Endothelial cell of umbilical vein (primary cell): ENCODE measurements around the gene COPS7A. TPM values are rescaled to one million over a fixed set of nuclear protein-coding genes. Genes with fewer than 3 reads are reported as not detected.
A peak's percentile ranks its signal among the peaks of the same experiment; 100 is the strongest.

Source experiments
- BruUV-seq: library from RNA; stranded (reverse); fragments of 400-500 nt; replicated peaks from 2 replicates; lab custom pipeline; 2021; lab: Mats Ljungman, UMichigan
- CTCF ChIA-PET: fragments of 300-600, 350-600 bp; sonication (Branson Sonifier 250); formaldehyde crosslinking; loops from one replicate; lab custom pipeline; 2021; ENCODE audit warnings: antibody characterized with exemption, inconsistent platforms; lab: Charles Lee
- POLR2A ChIA-PET: fragments of 300-600, 350-600 bp; sonication (Branson Sonifier 250); formaldehyde crosslinking; loops from one replicate; lab custom pipeline; 2021; ENCODE audit warnings: antibody characterized with exemption, inconsistent platforms; lab: Charles Lee
- DNase-seq: peaks from one replicate; pipeline ENCODE4 v3.0.0-alpha.2; 2011; ENCODE audit warnings: low read depth, low spot score
- FAIRE-seq: peaks from 2 replicates; lab custom pipeline; 2011; peaks lifted over from hg19 to GRCh38; lab: Jason Lieb, UNC
- H2AFZ ChIP-seq: 2 replicates; pipeline ENCODE4 v1.6.0; 2012; ENCODE audit warnings: low read depth, low read length, control low read depth, inconsistent platforms
- H3K27ac ChIP-seq: 2 replicates; pipeline ENCODE4 v1.5.1; 2011; ENCODE audit warnings: low read depth, mild to moderate bottlenecking, control low read depth, low read length, moderate library complexity; ENCODE audit not compliant: insufficient read depth
- H3K27me3 ChIP-seq, 2 experiments: 2 replicates each; pipeline versions ENCODE4 v1.6.0 to v1.6.1; 2011; ENCODE audit warnings: low read length in 2 of 2, mixed read lengths in 1 of 2; ENCODE audit not compliant: control insufficient read depth in 2 of 2, insufficient read depth in 2 of 2
- H3K36me3 ChIP-seq, 2 experiments: 2 replicates in 1 of 2; 3 replicates in 1 of 2; pipeline ENCODE4 v1.5.1; 2011; ENCODE audit warnings: low read length in 2 of 2, mild to moderate bottlenecking in 1 of 2, moderate library complexity in 1 of 2; ENCODE audit not compliant: control insufficient read depth in 2 of 2, insufficient read depth in 2 of 2; ENCODE audit errors: extremely low read depth in 1 of 2
- H3K4me1 ChIP-seq: 3 replicates; pipeline ENCODE4 v1.5.1; 2011; ENCODE audit warnings: mild to moderate bottlenecking, low read length; ENCODE audit not compliant: control insufficient read depth, insufficient read depth; ENCODE audit errors: extremely low read depth
- H3K4me2 ChIP-seq: 2 replicates; pipeline ENCODE4 v1.6.1; 2011; ENCODE audit warnings: low read length, control low read depth, mixed read lengths; ENCODE audit not compliant: insufficient read depth
- H3K4me3 ChIP-seq, 3 experiments: fragments of 200-600 bp in 1 of 3; sonication (generic), shearing (Covaris generic) in 1 of 3; replicated peaks in 1 of 3; 2 replicates each; pipeline ENCODE4 v1.5.1; 2011 to 2016; ENCODE audit warnings: control low read depth in 3 of 3, low read length in 3 of 3, mild to moderate bottlenecking in 2 of 3, inconsistent platforms in 1 of 3, low read depth in 1 of 3, moderate library complexity in 1 of 3; ENCODE audit not compliant: insufficient read depth in 1 of 3
- H3K79me2 ChIP-seq: 2 replicates; pipeline ENCODE4 v1.6.0; 2012; ENCODE audit warnings: low read length, inconsistent platforms; ENCODE audit not compliant: control insufficient read depth, insufficient read depth
- H3K9ac ChIP-seq: replicated peaks from 2 replicates; pipeline ENCODE3; 2011; ENCODE audit warnings: low read length, control low read depth; ENCODE audit not compliant: insufficient read depth; ENCODE audit errors: extremely low read depth
- H3K9me1 ChIP-seq: replicated peaks from 3 replicates; pipeline ENCODE4 v1.6.0; 2011; ENCODE audit warnings: mild to moderate bottlenecking, low read length; ENCODE audit not compliant: control insufficient read depth, insufficient read depth; ENCODE audit errors: extremely low read depth
- H3K9me3 ChIP-seq: replicated peaks from 2 replicates; pipeline ENCODE4 v1.5.1; 2012; ENCODE audit warnings: low read length, inconsistent platforms; ENCODE audit not compliant: control insufficient read depth, insufficient read depth
- H4K20me1 ChIP-seq: replicated peaks from 2 replicates; pipeline ENCODE3; 2011; ENCODE audit warnings: mild to moderate bottlenecking, low read length; ENCODE audit not compliant: control insufficient read depth, insufficient read depth; ENCODE audit errors: extremely low read depth
- FOS ChIP-seq: IDR thresholded peaks from 2 replicates; pipeline ENCODE4 v1.6.1; 2011; ENCODE audit warnings: mild to moderate bottlenecking, low read length, moderate library complexity, borderline replicate concordance; ENCODE audit not compliant: insufficient read depth
- GATA2 ChIP-seq: IDR thresholded peaks from 2 replicates; pipeline ENCODE4 v1.7.0; 2011; ENCODE audit warnings: low read depth, mild to moderate bottlenecking, moderate library complexity, mixed read lengths, low read length; ENCODE audit not compliant: insufficient read length, insufficient read depth
- JUN ChIP-seq: IDR thresholded peaks from 2 replicates; pipeline ENCODE4 v1.6.1; 2011; ENCODE audit warnings: borderline replicate concordance, low read depth; ENCODE audit not compliant: insufficient read length, insufficient read depth
- MYC ChIP-seq: IDR thresholded peaks from one replicate; pipeline ENCODE4 v1.6.1; 2011; ENCODE audit warnings: mild to moderate bottlenecking, low read depth, low read length
- POLR2A ChIP-seq: IDR thresholded peaks from 2 replicates; pipeline ENCODE4 v1.6.1; 2012; ENCODE audit warnings: low read depth, mild to moderate bottlenecking, control low read depth, low read length
- POLR2AphosphoS5 ChIP-seq: IDR thresholded peaks from 2 replicates; pipeline ENCODE4 v1.6.1; 2012; ENCODE audit warnings: low read depth, mild to moderate bottlenecking, control low read depth, low read length, moderate library complexity; ENCODE audit not compliant: insufficient read depth
- dilution Hi-C: fragments of 300-500 bp; cut with MboI; formaldehyde crosslinking; loops from one replicate; pipeline ENCODE4 v1.15.0; 2019; ENCODE audit warnings: low sequenced_read_pairs; ENCODE audit not compliant: extremely low pct_ligation_motif_present
- intact Hi-C: fragments of 100-400 bp; cut with micrococcal nuclease; formaldehyde crosslinking; loops from one replicate; pipeline ENCODE4 v1.10.0; 2022
- polyA plus RNA-seq, 4 experiments: library from polyadenylated mRNA; depleted of rRNA in 3 of 4; stranded (reverse) in 3 of 4; unstranded in 1 of 4; fragments of >200 nt; gene quantifications; 2 replicates each; pipeline versions ENCODE4 v1.2.1 to v1.2.3, GENCODE V29; 2011 to 2012; ENCODE audit warnings: missing spikeins in 1 of 4
- total RNA-seq: library from RNA; stranded (reverse); gene quantifications from 2 replicates; pipeline ENCODE4 v1.2.3, GENCODE V29; 2021
- TF ChIP-seq, protein P1 (sequence below): IDR thresholded peaks from 2 replicates; pipeline ENCODE4 v1.6.1; 2011; ENCODE audit not compliant: insufficient read depth, insufficient read length
- TF ChIP-seq, protein P2 (sequence below), 2 donors: IDR thresholded peaks; 1 replicate in 1 of 2; 2 replicates in 1 of 2; pipeline ENCODE4 v1.5.1; 2011; ENCODE audit warnings: low read length in 2 of 2, mild to moderate bottlenecking in 2 of 2, moderate library complexity in 2 of 2, control low read depth in 1 of 2, inconsistent platforms in 1 of 2, low read depth in 1 of 2; ENCODE audit not compliant: insufficient read depth in 1 of 2; ENCODE audit errors: extremely low read depth in 1 of 2

The COPS7A gene
- total and polyA plus RNA-seq, 2 donors (not counting 3 experiments of a cell fraction or from before 2014, with no cell fraction given), result 41.1 to 104 TPM

DNA sequence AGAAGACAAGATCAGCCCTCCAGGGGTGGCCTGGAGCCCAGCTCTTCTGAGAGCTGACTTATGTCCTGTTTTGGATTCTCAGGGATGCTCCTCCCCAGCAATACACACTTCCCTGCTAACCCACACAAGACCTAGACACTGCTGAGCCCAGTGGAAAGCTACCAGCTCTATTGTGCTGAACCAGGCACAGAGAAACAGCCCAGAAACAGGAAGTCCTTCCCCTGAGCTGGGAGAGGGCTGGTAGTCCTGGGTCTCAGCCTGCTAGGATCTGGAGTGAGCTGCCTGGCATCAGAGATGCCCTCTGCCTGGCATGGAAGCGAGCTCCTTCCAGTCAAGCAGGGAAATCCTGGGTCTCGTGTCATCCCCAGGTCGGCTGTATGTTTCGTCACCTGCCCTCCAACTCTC lies 47.2 kb downstream of the COPS7A start:
- H2AFZ ChIP-seq, result no peak overlapping the region
- H3K36me3 ChIP-seq, result peaks cover 0 to 29% of the 10 kb centered on the region in 2 experiments
- TF ChIP-seq, protein P1, sequence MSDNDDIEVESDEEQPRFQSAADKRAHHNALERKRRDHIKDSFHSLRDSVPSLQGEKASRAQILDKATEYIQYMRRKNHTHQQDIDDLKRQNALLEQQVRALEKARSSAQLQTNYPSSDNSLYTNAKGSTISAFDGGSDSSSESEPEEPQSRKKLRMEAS, result no peak
- peak; percentile 26 for TF ChIP-seq POLR2AphosphoS5
- no peak for TF ChIP-seq POLR2A
- TF ChIP-seq MYC, result no peak
- H3K79me2 ChIP-seq, result peaks cover 31% of the 10 kb centered on the region
- no peak overlapping the region for H3K4me3 ChIP-seq
- H3K9me1 ChIP-seq, result no peaks in the 10 kb centered on the region
- ChIA-PET CTCF (interaction anchor here (1.8 to 8.4 kb wide), 2 partner anchors 18 to 54 kb away, joined by 5 to 234 read pairs; partner anchors contain the start of gene MLF2), POLR2A (interaction anchor here (0.5 to 0.9 kb wide), 3 partner anchors 17 to 96 kb away, joined by 3 to 5 read pairs (median 4); partner anchors contain the start of gene MLF2)
- H3K27ac ChIP-seq, result no peak overlapping the region
- H3K27me3 ChIP-seq, result no peaks in the 10 kb centered on the region
- peak; percentile 47 for FAIRE-seq
- no peaks in the 10 kb centered on the region for H4K20me1 ChIP-seq
- no peak overlapping the region for H3K9ac ChIP-seq
- peak; percentile 69 for DNase-seq
- intact Hi-C loops, result no loop called here
- dilution Hi-C loops, result no loop called here
- no peak overlapping the region for H3K4me2 ChIP-seq
- H3K4me1 ChIP-seq, result peaks cover 13% of the 10 kb centered on the region
- BruUV-seq, result no TSS peak
- no peaks in the 10 kb centered on the region for H3K9me3 ChIP-seq

DNA sequence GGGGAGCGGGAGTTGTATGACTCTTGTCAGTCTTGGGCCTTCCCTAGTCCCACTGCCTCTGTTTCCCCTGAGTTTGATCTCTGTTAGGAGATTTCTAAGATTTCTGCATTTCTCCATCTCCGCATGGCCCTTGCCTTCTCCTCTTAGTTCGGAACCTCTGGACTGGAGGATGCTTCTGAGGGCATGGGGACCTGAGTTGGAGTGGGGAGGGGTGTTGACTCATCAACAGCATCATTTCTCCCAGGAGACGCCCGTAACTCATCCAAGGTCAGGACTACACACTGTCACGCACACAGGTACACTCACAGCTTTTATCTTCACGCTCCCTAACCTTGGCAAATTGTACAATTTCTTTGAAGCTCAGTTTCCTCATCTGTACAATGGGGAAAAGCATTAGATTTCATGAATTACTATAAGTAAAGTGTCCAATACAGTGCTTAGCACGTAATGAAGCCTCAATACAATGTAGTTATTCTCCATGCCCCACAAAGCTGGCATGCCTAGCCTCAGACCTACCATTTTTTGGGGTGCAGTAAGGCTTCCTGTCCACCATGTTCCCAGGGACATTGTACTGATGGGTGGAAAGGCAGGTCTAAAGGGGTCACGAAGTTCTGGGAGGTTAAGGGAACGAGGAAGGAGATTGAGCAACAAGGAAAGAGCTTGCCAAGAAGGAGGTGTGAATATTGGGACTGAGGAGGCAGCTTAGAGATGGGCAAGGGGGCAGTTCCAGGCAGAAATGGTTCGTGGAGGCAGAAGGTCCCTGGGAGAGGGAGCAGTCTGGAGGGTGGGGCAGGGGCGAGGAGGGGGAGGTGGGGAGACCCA lies 47.9 kb downstream of the COPS7A start:
- FAIRE-seq, result no peak
- CTCF ChIA-PET, result interaction anchor here (1.8 to 8.4 kb wide), 2 partner anchors 18 to 53 kb away, joined by 5 to 234 read pairs; partner anchors contain the start of gene MLF2
- POLR2A ChIA-PET, result interaction anchor here (0.7 to 0.9 kb wide), 3 partner anchors 18 to 100 kb away, joined by 3 to 8 read pairs (median 4); partner anchors contain the start of gene MLF2
- TF ChIP-seq, protein P1, result no peak
- no peak for TF ChIP-seq MYC
- TF ChIP-seq JUN, result no peak
- TF ChIP-seq FOS, result no peak
- TF ChIP-seq, protein P2, sequence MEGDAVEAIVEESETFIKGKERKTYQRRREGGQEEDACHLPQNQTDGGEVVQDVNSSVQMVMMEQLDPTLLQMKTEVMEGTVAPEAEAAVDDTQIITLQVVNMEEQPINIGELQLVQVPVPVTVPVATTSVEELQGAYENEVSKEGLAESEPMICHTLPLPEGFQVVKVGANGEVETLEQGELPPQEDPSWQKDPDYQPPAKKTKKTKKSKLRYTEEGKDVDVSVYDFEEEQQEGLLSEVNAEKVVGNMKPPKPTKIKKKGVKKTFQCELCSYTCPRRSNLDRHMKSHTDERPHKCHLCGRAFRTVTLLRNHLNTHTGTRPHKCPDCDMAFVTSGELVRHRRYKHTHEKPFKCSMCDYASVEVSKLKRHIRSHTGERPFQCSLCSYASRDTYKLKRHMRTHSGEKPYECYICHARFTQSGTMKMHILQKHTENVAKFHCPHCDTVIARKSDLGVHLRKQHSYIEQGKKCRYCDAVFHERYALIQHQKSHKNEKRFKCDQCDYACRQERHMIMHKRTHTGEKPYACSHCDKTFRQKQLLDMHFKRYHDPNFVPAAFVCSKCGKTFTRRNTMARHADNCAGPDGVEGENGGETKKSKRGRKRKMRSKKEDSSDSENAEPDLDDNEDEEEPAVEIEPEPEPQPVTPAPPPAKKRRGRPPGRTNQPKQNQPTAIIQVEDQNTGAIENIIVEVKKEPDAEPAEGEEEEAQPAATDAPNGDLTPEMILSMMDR (IDR thresholded peaks at IDR 0.05; ENCODE audit: extremely low read depth in 1 of 2, insufficient read depth in 1 of 2, low read depth in 1 of 2, low read length in 2 of 2), result no peak
- no peak for TF ChIP-seq GATA2
- no peak for TF ChIP-seq POLR2AphosphoS5
- Histone ChIP-seq H3K36me3 (peaks cover 0 to 29% of the 10 kb centered on the region in 2 experiments), H3K4me1 (peaks cover 13% of the 10 kb centered on the region), H4K20me1 (no peaks in the 10 kb centered on the region), H3K27ac (no peak overlapping the region), H3K4me2 (no peak overlapping the region), H2AFZ (no peak overlapping the region), H3K4me3 (no peak overlapping the region), H3K9me3 (no peaks in the 10 kb centered on the region), H3K79me2 (peaks cover 30% of the 10 kb centered on the region), H3K27me3 (no peaks in the 10 kb centered on the region), H3K9ac (no peak overlapping the region), H3K9me1 (no peaks in the 10 kb centered on the region)
- intact Hi-C loops (no loop called here), dilution Hi-C loops (no loop called here)
- DNase-seq, result no peak
- no TSS peak for BruUV-seq
